HEK293 (cell line): ENCODE results near the gene ALKAL2.

Experiments used
- CTCF ChIA-PET: fragments of 350-600 bp; formaldehyde crosslinking; extraction: SDS; loops from one replicate; lab custom pipeline; 2021; ENCODE audit warnings: antibody characterized with exemption; lab: Yijun Ruan, JAX
- POLR2A ChIA-PET: fragments of 300-600 bp; formaldehyde crosslinking; extraction: SDS; loops from one replicate; lab custom pipeline; 2020; ENCODE audit warnings: antibody characterized with exemption, inconsistent platforms; lab: Yijun Ruan, JAX
- H3K27ac ChIP-seq: fragments of 200-500 bp; sonication (Bioruptor generic); 2 replicates; pipeline ENCODE4 v1.5.1; 2014; ENCODE audit warnings: low read depth, low read length, control low read depth, inconsistent platforms; ENCODE audit errors: extremely low read depth
- H3K36me3 ChIP-seq, 2 experiments: fragments of 200-500 bp in 1 of 2; sonication (Bioruptor generic) in 1 of 2; 1 replicate in 1 of 2; 2 replicates in 1 of 2; pipeline ENCODE4 v1.5.1; 2014 to 2017; ENCODE audit warnings: inconsistent platforms in 2 of 2, low read length in 2 of 2; ENCODE audit not compliant: control insufficient read depth in 2 of 2, insufficient read depth in 1 of 2
- H3K4me1 ChIP-seq: fragments of 200-500 bp; sonication (Bioruptor generic); 2 replicates; pipeline ENCODE4 v1.5.1; 2014; ENCODE audit warnings: mild to moderate bottlenecking, low read length, inconsistent platforms; ENCODE audit not compliant: control insufficient read depth, insufficient read depth
- H3K4me3 ChIP-seq: 2 replicates; pipeline ENCODE4 v1.5.1; 2011; ENCODE audit warnings: low read depth, mild to moderate bottlenecking, control low read depth, low read length, moderate library complexity
- H3K9me3 ChIP-seq: fragments of 200-500 bp; sonication (Bioruptor generic); 2 replicates; pipeline ENCODE4 v1.5.1; 2014; ENCODE audit warnings: low read depth, low read length, inconsistent platforms; ENCODE audit not compliant: control insufficient read depth, insufficient read depth
- HOXD13 ChIP-seq: sonication (generic); formaldehyde crosslinking; IDR thresholded peaks from 2 replicates; pipeline ENCODE4 v1.8.0; 2022; ENCODE audit warnings: missing genetic modification reagents, borderline replicate concordance
- INSM2 ChIP-seq: fragments of 450-650 bp; formaldehyde crosslinking; IDR thresholded peaks from 2 replicates; pipeline ENCODE4 v1.5.1; 2016; ENCODE audit warnings: missing biosample characterization, missing genetic modification characterization
- SALL2 ChIP-seq: fragments of 450-650 bp; formaldehyde crosslinking; IDR thresholded peaks from 2 replicates; pipeline ENCODE4 v1.5.0; 2017; ENCODE audit warnings: missing biosample characterization, mild to moderate bottlenecking, missing genetic modification characterization, borderline replicate concordance
- SP2 ChIP-seq: fragments of 450-650 bp; formaldehyde crosslinking; IDR thresholded peaks from 2 replicates; pipeline ENCODE4 v1.5.1; 2016; ENCODE audit warnings: missing biosample characterization, missing genetic modification characterization
- ZBTB17 ChIP-seq: fragments of 450-650 bp; formaldehyde crosslinking; IDR thresholded peaks from 2 replicates; pipeline ENCODE4 v1.5.1; 2016; ENCODE audit warnings: missing biosample characterization, missing genetic modification characterization
- ZBTB48 ChIP-seq: fragments of 450-650 bp; formaldehyde crosslinking; IDR thresholded peaks from 2 replicates; pipeline ENCODE4 v1.5.1; 2016; ENCODE audit warnings: missing biosample characterization, missing genetic modification characterization
- ZNF140 ChIP-seq: fragments of 450-650 bp; formaldehyde crosslinking; IDR thresholded peaks from 2 replicates; pipeline ENCODE4 v1.5.1; 2016; ENCODE audit warnings: missing biosample characterization, missing genetic modification characterization
- ZNF174 ChIP-seq: fragments of 450-650 bp; formaldehyde crosslinking; IDR thresholded peaks from 2 replicates; pipeline ENCODE4 v1.5.0; 2017; ENCODE audit warnings: missing biosample characterization, mild to moderate bottlenecking, missing genetic modification characterization
- ZNF18 ChIP-seq: fragments of 450-650 bp; formaldehyde crosslinking; IDR thresholded peaks from 2 replicates; pipeline ENCODE4 v1.5.1; 2016; ENCODE audit warnings: missing biosample characterization, missing genetic modification characterization
- ZNF248 ChIP-seq: fragments of 450-650 bp; formaldehyde crosslinking; IDR thresholded peaks from 2 replicates; pipeline ENCODE4 v1.5.1; 2017; ENCODE audit warnings: missing biosample characterization, missing genetic modification characterization
- ZNF48 ChIP-seq: fragments of 450-650 bp; formaldehyde crosslinking; IDR thresholded peaks from 2 replicates; pipeline ENCODE4 v1.5.1; 2016; ENCODE audit warnings: missing biosample characterization, missing genetic modification characterization
- ZNF501 ChIP-seq: fragments of 450-650 bp; formaldehyde crosslinking; IDR thresholded peaks from 2 replicates; pipeline ENCODE4 v1.5.1; 2016; ENCODE audit warnings: missing biosample characterization, missing genetic modification characterization
- ZNF596 ChIP-seq: fragments of 450-650 bp; IDR thresholded peaks from 2 replicates; pipeline ENCODE4 v1.5.0; 2018; ENCODE audit warnings: missing biosample characterization, mild to moderate bottlenecking, missing genetic modification characterization, moderate library complexity
- ZNF624 ChIP-seq: fragments of 450-650 bp; formaldehyde crosslinking; IDR thresholded peaks from 2 replicates; pipeline ENCODE4 v1.5.1; 2017; ENCODE audit warnings: missing biosample characterization, missing genetic modification characterization
- ZNF707 ChIP-seq: fragments of 450-650 bp; formaldehyde crosslinking; IDR thresholded peaks from 2 replicates; pipeline ENCODE4 v1.5.1; 2016; ENCODE audit warnings: missing biosample characterization, missing genetic modification characterization
- TF ChIP-seq, protein P1 (sequence below): fragments of 450-650 bp; formaldehyde crosslinking; IDR thresholded peaks from 2 replicates; pipeline ENCODE4 v1.5.1; 2016; ENCODE audit warnings: missing biosample characterization, missing genetic modification characterization
- TF ChIP-seq, protein P2 (sequence below): sonication (generic); formaldehyde crosslinking; IDR thresholded peaks from 2 replicates; pipeline ENCODE4 v1.8.1; 2022; ENCODE audit warnings: mild to moderate bottlenecking, moderate library complexity, missing genetic modification reagents
- TF ChIP-seq, protein P3 (sequence below): fragments of 450-650 bp; formaldehyde crosslinking; IDR thresholded peaks from 2 replicates; pipeline ENCODE4 v1.5.1; 2016; ENCODE audit warnings: missing biosample characterization, missing genetic modification characterization, borderline replicate concordance
- TF ChIP-seq, protein P4 (sequence below): fragments of 450-650 bp; formaldehyde crosslinking; IDR thresholded peaks from 2 replicates; pipeline ENCODE4 v1.5.1; 2017; ENCODE audit warnings: missing biosample characterization, missing genetic modification characterization
- TF ChIP-seq, protein P5 (sequence below): fragments of 450-650 bp; formaldehyde crosslinking; IDR thresholded peaks from 2 replicates; pipeline ENCODE4 v1.5.1; 2016; ENCODE audit warnings: missing biosample characterization, missing genetic modification characterization

Gene ALKAL2

DNA sequence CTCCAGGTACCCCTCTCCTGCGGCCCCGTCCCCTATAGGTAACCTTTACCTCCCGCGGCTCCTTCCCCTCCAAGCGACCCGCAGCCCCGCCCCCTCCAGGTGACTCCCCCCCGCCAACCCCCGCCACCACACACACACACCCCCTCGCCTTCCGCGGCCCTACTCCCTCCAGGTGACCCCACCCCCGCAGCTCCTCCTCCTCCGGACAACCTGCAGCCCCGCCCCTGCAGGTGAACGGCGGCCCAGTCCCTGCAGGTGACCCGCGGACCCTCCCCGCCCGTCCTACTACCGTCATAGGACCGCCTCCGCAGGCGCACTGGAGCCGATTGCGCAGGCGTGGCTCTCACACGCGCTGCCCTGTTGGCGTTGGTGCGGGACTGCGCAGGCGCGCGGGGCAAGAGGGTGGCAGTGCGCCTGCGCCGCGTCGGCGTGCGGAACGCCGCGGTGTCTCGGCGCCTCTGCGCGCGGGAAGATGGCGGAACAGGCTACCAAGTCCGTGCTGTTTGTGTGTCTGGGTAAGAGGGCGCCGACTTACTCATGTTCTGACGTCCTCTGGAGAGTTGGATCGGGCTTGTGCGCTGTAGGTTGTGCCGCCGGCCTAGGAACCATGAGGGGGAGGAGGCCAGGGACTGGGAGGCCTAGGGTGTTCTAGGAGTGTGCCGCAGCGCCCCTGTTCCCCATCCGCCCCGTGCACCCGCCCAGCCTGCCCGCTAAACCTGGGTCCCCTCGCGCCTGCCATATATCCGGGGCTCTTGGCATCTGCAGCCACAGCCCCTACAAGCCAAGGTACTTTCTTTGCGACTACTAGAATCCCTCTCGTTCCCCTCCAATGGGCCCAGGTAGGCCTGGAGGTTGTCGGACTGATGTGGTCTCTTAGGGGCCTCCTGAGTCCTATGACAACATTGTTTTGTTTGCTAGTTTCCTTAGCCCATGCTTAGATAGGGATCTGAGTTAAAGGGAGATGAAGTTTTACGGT lies 23.1 kb downstream of the ALKAL2 start, which contains the start of gene ACP1:
Gene ACP1, plus strand, starts transcription at position 455 of the 976 bp plus-strand sequence. Its CDS starts 18 bp downstream, at position 473.
- ChIA-PET POLR2A (interaction anchor here (0.9 kb wide), 1 partner anchor 22 kb away, joined by 3 read pairs; no protein-coding TSS in a partner anchor), CTCF (no interaction called here)
- Histone ChIP-seq H3K4me1 (peaks cover 4% of the 10 kb centered on the region; the same call in 1 of the 2 replicates), H3K36me3 (peaks cover 0 to 9% of the 10 kb centered on the region in 2 experiments; a peak in 1 of 3 replicates), H3K27ac (peak within 1 kb of the TSS; percentile 84), H3K9me3 (no peaks in the 10 kb centered on the region), H3K4me3 (peak within 1 kb of the TSS; percentile 99)
- TF ChIP-seq ZNF707 (tag by site-specific recombination) = no peak
- TF ChIP-seq ZNF501 (tag by site-specific recombination) = peak; percentile 55; the same call in 1 of the 2 replicates
- TF ChIP-seq ZNF174 (tag by site-specific recombination) = no peak
- peak; percentile 42 for TF ChIP-seq ZBTB17 (tag by site-specific recombination)
- no peak for TF ChIP-seq ZNF48
- TF ChIP-seq ZNF596 = no peak
- no peak for TF ChIP-seq ZNF624
- no peak for TF ChIP-seq ZNF18 (tag by site-specific recombination)
- no peak for TF ChIP-seq INSM2 (tag by site-specific recombination)
- TF ChIP-seq, protein P1, sequence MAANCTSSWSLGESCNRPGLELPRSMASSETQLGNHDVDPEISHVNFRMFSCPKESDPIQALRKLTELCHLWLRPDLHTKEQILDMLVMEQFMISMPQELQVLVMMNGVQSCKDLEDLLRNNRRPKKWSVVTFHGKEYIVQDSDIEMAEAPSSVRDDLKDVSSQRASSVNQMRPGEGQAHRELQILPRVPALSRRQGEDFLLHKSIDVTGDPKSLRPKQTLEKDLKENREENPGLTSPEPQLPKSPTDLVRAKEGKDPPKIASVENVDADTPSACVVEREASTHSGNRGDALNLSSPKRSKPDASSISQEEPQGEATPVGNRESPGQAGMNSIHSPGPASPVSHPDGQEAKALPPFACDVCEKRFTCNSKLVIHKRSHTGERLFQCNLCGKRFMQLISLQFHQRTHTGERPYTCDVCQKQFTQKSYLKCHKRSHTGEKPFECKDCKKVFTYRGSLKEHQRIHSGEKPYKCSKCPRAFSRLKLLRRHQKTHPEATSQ (tag by site-specific recombination) = 0 out of 2 replicates have a peak, but pooled peaks have one; percentile 33
- no peak for TF ChIP-seq ZNF248
- TF ChIP-seq, protein P2, sequence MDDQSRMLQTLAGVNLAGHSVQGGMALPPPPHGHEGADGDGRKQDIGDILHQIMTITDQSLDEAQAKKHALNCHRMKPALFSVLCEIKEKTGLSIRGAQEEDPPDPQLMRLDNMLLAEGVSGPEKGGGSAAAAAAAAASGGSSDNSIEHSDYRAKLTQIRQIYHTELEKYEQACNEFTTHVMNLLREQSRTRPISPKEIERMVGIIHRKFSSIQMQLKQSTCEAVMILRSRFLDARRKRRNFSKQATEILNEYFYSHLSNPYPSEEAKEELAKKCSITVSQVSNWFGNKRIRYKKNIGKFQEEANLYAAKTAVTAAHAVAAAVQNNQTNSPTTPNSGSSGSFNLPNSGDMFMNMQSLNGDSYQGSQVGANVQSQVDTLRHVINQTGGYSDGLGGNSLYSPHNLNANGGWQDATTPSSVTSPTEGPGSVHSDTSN = peak; percentile 84; the same call in 1 of the 2 replicates
- TF ChIP-seq ZNF140 (tag by site-specific recombination) = no peak
- TF ChIP-seq HOXD13 = no peak
- TF ChIP-seq, protein P3, sequence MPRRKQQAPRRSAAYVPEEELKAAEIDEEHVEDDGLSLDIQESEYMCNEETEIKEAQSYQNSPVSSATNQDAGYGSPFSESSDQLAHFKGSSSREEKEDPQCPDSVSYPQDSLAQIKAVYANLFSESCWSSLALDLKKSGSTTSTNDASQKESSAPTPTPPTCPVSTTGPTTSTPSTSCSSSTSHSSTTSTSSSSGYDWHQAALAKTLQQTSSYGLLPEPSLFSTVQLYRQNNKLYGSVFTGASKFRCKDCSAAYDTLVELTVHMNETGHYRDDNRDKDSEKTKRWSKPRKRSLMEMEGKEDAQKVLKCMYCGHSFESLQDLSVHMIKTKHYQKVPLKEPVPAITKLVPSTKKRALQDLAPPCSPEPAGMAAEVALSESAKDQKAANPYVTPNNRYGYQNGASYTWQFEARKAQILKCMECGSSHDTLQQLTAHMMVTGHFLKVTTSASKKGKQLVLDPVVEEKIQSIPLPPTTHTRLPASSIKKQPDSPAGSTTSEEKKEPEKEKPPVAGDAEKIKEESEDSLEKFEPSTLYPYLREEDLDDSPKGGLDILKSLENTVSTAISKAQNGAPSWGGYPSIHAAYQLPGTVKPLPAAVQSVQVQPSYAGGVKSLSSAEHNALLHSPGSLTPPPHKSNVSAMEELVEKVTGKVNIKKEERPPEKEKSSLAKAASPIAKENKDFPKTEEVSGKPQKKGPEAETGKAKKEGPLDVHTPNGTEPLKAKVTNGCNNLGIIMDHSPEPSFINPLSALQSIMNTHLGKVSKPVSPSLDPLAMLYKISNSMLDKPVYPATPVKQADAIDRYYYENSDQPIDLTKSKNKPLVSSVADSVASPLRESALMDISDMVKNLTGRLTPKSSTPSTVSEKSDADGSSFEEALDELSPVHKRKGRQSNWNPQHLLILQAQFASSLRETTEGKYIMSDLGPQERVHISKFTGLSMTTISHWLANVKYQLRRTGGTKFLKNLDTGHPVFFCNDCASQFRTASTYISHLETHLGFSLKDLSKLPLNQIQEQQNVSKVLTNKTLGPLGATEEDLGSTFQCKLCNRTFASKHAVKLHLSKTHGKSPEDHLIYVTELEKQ (tag by site-specific recombination) = no peak
- TF ChIP-seq, protein P4, sequence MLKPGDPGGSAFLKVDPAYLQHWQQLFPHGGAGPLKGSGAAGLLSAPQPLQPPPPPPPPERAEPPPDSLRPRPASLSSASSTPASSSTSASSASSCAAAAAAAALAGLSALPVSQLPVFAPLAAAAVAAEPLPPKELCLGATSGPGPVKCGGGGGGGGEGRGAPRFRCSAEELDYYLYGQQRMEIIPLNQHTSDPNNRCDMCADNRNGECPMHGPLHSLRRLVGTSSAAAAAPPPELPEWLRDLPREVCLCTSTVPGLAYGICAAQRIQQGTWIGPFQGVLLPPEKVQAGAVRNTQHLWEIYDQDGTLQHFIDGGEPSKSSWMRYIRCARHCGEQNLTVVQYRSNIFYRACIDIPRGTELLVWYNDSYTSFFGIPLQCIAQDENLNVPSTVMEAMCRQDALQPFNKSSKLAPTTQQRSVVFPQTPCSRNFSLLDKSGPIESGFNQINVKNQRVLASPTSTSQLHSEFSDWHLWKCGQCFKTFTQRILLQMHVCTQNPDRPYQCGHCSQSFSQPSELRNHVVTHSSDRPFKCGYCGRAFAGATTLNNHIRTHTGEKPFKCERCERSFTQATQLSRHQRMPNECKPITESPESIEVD (tag by site-specific recombination) = no peak
- TF ChIP-seq SALL2 = no peak
- TF ChIP-seq ZBTB48 (tag by site-specific recombination) = peak; percentile 46; the same call in 1 of the 2 replicates
- TF ChIP-seq SP2 (tag by site-specific recombination) = peak; percentile 76
- TF ChIP-seq, protein P5, sequence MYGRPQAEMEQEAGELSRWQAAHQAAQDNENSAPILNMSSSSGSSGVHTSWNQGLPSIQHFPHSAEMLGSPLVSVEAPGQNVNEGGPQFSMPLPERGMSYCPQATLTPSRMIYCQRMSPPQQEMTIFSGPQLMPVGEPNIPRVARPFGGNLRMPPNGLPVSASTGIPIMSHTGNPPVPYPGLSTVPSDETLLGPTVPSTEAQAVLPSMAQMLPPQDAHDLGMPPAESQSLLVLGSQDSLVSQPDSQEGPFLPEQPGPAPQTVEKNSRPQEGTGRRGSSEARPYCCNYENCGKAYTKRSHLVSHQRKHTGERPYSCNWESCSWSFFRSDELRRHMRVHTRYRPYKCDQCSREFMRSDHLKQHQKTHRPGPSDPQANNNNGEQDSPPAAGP (tag by site-specific recombination) = no peak
